Lower lobe of right lung (tissue), 2 donors: ENCODE data around the gene CHKA. TPM values are rescaled to one million over a fixed set of nuclear protein-coding genes. Genes with fewer than 3 reads are reported as not detected.
A peak's percentile ranks its signal among the peaks of the same experiment; 100 is the strongest.

Source experiments
- ATAC-seq, 2 donors: fragments of 200-7000 bp; cut with Tn5 transposase; one replicate each; pipeline ENCODE4 v1.9.1; 2020 to 2022; ENCODE audit warnings: mild to moderate bottlenecking in 2 of 2, moderate library complexity in 2 of 2
- DNase-seq: peaks from one replicate; pipeline ENCODE4 v3.0.0-alpha.2; 2020
- H3K27ac ChIP-seq: fragments of 200-600 bp; one replicate; pipeline ENCODE4 v1.8.0; 2022
- H3K27me3 ChIP-seq: fragments of 200-600 bp; one replicate; pipeline ENCODE4 v1.8.0; 2022; ENCODE audit warnings: low read depth
- H3K36me3 ChIP-seq: fragments of 200-600 bp; one replicate; pipeline ENCODE4 v1.8.0; 2022; ENCODE audit warnings: mild to moderate bottlenecking
- H3K4me1 ChIP-seq: fragments of 200-600 bp; one replicate; pipeline ENCODE4 v1.8.0; 2022
- H3K4me3 ChIP-seq: fragments of 200-600 bp; one replicate; pipeline ENCODE4 v1.8.0; 2022; ENCODE audit warnings: mild to moderate bottlenecking
- H3K9me3 ChIP-seq: fragments of 200-600 bp; one replicate; pipeline ENCODE4 v1.8.0; 2022
- intact Hi-C: fragments of 100-400 bp; cut with DNase I; formaldehyde crosslinking; loops from one replicate; pipeline ENCODE4 v1.11.0; 2022
- total RNA-seq: library from RNA; stranded (reverse); fragmentation: NEBNext Ultra II Directional; extraction: Animal tissue kit (Norgen Biotek cat#: 25700); gene quantifications from one replicate; pipeline ENCODE4 v1.2.1, GENCODE V29; 2021
- TF ChIP-seq, protein P1 (sequence below): fragments of 200-600 bp; IDR thresholded peaks from one replicate; pipeline ENCODE4 v1.8.0; 2022; ENCODE audit warnings: antibody characterized with exemption, mild to moderate bottlenecking
- donor health status: DM: no; HTN: yes; CAD: no; lungs with severe emphysema.

CHKA gene
- total RNA-seq, 1 donor from 2014 or later: 43.0 TPM

DNA sequence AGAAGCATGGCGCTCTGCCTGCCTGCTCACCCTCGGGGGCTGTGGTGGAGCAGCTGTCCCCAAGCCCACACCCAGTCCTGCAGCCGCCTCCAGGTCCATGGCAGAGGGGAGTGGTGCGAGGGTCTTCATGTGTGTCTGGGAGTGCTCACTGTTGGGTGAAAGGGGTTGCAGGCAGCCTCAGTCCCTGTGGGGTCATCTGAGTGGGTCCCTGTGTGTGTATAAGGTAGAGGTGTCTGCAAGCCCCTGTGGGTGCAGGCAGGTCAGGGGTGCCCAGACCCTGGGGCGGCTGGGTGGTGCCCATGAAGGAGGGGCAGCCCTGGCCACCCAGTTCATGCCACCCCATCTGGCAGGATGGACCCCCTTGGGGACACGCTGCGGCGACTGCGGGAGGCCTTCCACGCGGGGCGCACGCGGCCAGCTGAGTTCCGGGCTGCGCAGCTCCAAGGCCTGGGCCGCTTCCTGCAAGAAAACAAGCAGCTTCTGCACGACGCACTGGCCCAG, 106.2 kb downstream of the CHKA start:
- H3K27me3 ChIP-seq: no peaks in the 10 kb centered on the region
- intact Hi-C loops: no loop called here
- peak overlapping the region; percentile 22 for H3K4me3 ChIP-seq
- peaks cover 10% of the 10 kb centered on the region for H3K36me3 ChIP-seq
- H3K4me1 ChIP-seq: peaks cover 61% of the 10 kb centered on the region
- TF ChIP-seq, protein P1, sequence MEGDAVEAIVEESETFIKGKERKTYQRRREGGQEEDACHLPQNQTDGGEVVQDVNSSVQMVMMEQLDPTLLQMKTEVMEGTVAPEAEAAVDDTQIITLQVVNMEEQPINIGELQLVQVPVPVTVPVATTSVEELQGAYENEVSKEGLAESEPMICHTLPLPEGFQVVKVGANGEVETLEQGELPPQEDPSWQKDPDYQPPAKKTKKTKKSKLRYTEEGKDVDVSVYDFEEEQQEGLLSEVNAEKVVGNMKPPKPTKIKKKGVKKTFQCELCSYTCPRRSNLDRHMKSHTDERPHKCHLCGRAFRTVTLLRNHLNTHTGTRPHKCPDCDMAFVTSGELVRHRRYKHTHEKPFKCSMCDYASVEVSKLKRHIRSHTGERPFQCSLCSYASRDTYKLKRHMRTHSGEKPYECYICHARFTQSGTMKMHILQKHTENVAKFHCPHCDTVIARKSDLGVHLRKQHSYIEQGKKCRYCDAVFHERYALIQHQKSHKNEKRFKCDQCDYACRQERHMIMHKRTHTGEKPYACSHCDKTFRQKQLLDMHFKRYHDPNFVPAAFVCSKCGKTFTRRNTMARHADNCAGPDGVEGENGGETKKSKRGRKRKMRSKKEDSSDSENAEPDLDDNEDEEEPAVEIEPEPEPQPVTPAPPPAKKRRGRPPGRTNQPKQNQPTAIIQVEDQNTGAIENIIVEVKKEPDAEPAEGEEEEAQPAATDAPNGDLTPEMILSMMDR: no peak
- H3K27ac ChIP-seq: peak overlapping the region; percentile 86
- ATAC-seq (no peak), DNase-seq (no peak)
- H3K9me3 ChIP-seq: no peaks in the 10 kb centered on the region

DNA sequence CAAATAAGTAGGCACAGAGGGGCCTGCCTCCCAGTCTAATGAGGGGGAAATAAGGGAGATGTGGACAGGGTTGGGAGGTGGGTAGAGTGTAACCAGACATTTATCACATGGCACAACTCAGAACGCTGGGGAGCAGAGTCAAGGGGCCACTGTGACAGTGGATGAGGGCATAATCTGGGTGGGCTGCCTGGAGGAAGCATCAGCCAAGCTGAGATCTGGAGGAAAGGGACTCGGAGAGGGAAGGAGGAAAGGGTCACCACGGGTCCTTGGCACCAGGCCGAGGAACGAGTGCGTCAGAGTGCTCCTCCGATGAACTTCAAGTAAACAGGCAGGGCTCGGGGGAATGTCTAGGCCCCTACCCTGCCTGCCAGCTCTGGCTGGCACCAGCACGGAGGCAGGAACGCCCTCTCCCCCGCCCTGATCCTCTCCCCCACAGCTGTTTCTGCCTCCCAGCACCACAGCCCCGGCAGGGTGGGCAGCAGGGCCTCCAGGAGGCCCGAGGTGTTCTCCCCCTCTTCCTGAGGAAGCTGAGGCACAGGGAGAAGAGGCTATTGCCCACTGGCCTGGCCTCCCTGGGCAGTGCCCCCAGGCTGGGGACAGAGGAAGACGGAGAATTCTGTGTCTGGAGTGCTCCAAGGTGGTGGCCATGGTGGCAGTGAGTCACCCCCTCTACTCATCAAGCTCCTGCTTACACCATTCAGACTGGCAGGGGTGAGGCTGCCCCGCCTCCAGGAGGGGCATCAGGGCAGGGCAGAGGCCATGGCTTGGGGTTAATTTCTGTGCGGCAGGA, 106.8 kb downstream of the CHKA start:
- DNase-seq (peak; percentile 92), ATAC-seq (peak; percentile 63 to 70)
- H3K36me3 ChIP-seq: peaks cover 8% of the 10 kb centered on the region
- H3K4me3 ChIP-seq: peak overlapping the region; percentile 22
- H3K4me1 ChIP-seq: peaks cover 65% of the 10 kb centered on the region
- TF ChIP-seq, protein P1: no peak
- H3K9me3 ChIP-seq: no peaks in the 10 kb centered on the region
- intact Hi-C loops: no loop called here
- H3K27me3 ChIP-seq: no peaks in the 10 kb centered on the region
- H3K27ac ChIP-seq: peak overlapping the region; percentile 86

DNA sequence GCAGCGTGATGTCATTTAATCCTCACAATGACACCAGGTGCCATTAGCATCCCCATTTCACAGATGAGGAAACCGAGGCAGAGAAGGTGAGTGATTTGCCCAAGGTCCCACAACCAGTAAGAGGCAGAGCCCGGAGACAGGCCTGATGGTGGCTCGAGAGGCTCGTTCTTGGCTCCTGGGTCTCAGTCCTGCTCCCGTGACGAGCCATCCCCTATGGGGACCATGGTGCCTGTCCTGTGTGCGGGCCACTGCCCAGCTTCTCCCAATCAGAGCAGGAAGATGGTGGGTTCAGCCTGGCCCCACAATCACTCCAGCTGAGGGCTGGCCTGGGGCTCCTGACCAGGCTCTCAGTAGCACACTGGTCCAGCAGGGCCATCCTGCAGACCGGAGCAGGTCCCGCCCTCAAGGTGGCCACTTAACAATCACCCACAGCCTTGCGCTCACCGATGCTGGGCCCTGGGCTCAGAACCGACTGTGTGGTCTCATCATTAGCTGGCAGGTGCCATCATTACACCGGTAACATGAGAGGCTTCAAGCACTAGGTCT, 107.5 kb downstream of the CHKA start:
- peaks cover 1% of the 10 kb centered on the region for H3K36me3 ChIP-seq
- intact Hi-C loops: no loop called here
- DNase-seq (no peak), ATAC-seq (no peak)
- no peaks in the 10 kb centered on the region for H3K27me3 ChIP-seq
- peaks cover 72% of the 10 kb centered on the region for H3K4me1 ChIP-seq
- H3K27ac ChIP-seq: peak overlapping the region; percentile 86
- no peak overlapping the region for H3K4me3 ChIP-seq
- TF ChIP-seq, protein P1: no peak
- H3K9me3 ChIP-seq: no peaks in the 10 kb centered on the region

DNA sequence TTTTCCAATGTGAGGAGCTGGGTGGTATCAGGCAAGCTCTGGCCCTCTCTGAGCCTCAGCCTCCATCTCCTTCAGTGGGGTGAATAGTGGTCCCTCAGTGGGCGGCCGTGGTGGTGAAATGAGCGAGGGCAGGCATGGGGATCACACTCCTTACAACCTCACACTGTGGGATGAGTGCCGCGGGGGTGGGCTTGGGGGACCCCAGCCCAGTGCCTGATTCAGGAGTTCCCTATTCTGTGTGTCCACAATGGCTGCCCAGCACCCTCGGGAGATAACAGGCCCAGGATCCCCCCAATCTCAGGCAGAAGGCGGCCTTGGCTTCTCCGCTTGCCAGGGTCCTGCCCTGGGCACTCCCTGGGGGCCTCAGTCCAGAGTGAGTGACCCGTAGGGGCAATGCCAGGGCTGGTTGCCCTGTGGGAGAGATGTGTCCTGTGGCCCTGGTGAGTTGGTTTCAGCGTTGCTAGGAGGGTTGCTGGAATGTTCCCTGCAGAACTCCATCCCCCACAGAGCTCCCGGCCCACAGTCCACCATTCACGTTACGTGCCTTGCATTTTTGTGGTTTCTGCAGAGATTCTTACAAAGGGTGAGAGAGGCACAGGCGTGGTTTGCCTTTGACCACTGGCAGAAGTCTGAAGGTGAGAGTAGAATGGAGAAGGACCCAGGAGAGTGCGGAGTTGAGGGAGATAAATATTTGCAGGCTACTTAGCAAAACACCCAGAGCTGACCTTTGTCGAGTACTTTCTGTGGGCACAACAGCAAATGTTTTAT, 108.2 kb downstream of the CHKA start:
- TF ChIP-seq, protein P1: no peak
- no peaks in the 10 kb centered on the region for H3K36me3 ChIP-seq
- peak overlapping the region; percentile 86 for H3K27ac ChIP-seq
- intact Hi-C loops: no loop called here
- peaks cover 78% of the 10 kb centered on the region for H3K4me1 ChIP-seq
- H3K9me3 ChIP-seq: no peaks in the 10 kb centered on the region
- DNase-seq (peak; percentile 86), ATAC-seq (peak; percentile 68 to 69)
- no peaks in the 10 kb centered on the region for H3K27me3 ChIP-seq
- peak overlapping the region; percentile 3 for H3K4me3 ChIP-seq

DNA sequence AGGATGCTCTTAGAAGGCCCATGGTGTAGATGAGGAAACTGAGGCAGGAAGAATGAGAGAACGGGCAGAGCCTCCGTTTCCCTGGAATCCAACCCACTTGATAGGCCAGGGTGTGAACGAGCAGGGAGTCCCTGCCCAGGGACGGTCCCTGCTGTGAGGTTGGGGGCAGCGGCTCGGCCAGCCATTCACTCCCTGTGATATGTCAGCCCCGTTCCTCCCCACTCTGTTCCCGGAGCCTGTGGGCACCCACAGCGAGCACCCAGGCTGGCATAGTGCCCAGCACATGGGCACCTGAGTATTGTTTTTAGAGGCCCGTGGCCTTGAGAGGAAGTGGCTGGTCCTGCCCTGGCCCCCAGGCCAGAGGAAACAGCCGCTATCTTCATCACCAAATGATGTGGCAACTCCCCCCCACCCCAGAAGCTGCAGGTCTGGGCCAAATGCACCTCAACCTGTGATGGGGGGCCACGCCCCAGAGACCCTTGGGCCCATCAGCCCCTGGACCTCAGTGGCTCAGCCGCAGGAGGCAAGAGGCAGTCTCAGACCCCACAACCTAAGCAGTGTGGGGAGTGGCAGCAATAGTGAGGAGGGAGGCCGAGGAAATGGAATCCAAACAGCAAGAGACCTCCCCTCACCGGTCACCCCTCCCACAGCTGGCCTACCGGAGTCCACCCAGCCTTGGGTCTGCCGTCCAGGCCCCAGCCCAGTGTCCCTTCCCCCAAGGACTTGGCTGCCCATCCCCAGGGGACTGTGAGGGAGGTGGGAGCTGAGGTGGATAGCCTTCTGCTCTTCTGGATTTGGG, 108.9 kb downstream of the CHKA start:
- Histone ChIP-seq H3K4me1 (peaks cover 78% of the 10 kb centered on the region), H3K27ac (peak overlapping the region; percentile 86), H3K9me3 (no peaks in the 10 kb centered on the region), H3K27me3 (no peaks in the 10 kb centered on the region), H3K4me3 (peak overlapping the region; percentile 62), H3K36me3 (no peaks in the 10 kb centered on the region)
- ATAC-seq: no peak
- DNase-seq: peak; percentile 71
- TF ChIP-seq, protein P1: no peak
- intact Hi-C loops: no loop called here
